Body of pancreas (tissue), 4 donors: ENCODE results near the gene DUSP3.

Experiments used
- CTCF ChIP-seq, 7 experiments: fragments of 450-650 bp in 4 of 7; fragments of 200-600 bp in 3 of 7; sonication (generic) in 3 of 7; IDR thresholded peaks; one replicate each; pipeline ENCODE4 v1.5.1; 2016 to 2019; ENCODE audit warnings: antibody characterized with exemption in 7 of 7
- POLR2A ChIP-seq, 3 donors: fragments of 450-650 bp; IDR thresholded peaks; one replicate each; pipeline ENCODE4 v1.6.1; 2016; ENCODE audit warnings: antibody characterized with exemption in 3 of 3, mild to moderate bottlenecking in 2 of 3

- TF ChIP-seq CTCF (IDR thresholded peaks at IDR 0.05) (no peak), POLR2A (IDR thresholded peaks at IDR 0.05) (no peak)
Measured at GRCh38 chr17:43768382-43768781, 10.4 kb downstream of the DUSP3 start.
